Activated T-helper 2 cell treated with anti-CD3 and anti-CD28 coated beads, Interferon-gamma antibody, Interleukin-2, Interleukin-4, amounts not matched to agents 10 μg/mL and 5 μg/mL and 100 μg/mL, durations not matched to agents 14 hours and 24 hours and 36 hours (primary cell): ENCODE measurements around the gene H2BK1. TPM values are rescaled to one million over a fixed set of nuclear protein-coding genes. Genes with fewer than 3 reads are reported as not detected.

ENCODE experiments used
- DNase-seq: peaks from one replicate; pipeline ENCODE4 v3.0.0; 2021; ENCODE audit warnings: low spot score
- H3K27ac Mint-ChIP-seq: one replicate; pipeline ENCODE4 v1.8.0; 2021; ENCODE audit warnings: mixed read lengths
- H3K27me3 Mint-ChIP-seq: one replicate; pipeline ENCODE4 v1.8.0; 2021; ENCODE audit warnings: low read depth, mixed read lengths
- H3K36me3 Mint-ChIP-seq: one replicate; pipeline ENCODE4 v1.8.0; 2021; ENCODE audit warnings: low read depth, mixed read lengths
- H3K4me1 Mint-ChIP-seq: one replicate; pipeline ENCODE4 v1.8.0; 2021; ENCODE audit warnings: low read depth, mixed read lengths
- H3K4me3 Mint-ChIP-seq: one replicate; pipeline ENCODE4 v1.8.0; 2021; ENCODE audit warnings: low read depth, mild to moderate bottlenecking, moderate library complexity, mixed read lengths
- H3K9me3 Mint-ChIP-seq: one replicate; pipeline ENCODE4 v1.8.0; 2021; ENCODE audit warnings: mixed read lengths
- intact Hi-C: fragments of 100-400 bp; cut with micrococcal nuclease; formaldehyde crosslinking; loops from one replicate; pipeline ENCODE4 v1.15.1; 2023
- total RNA-seq: library from RNA; stranded (reverse); gene quantifications from 2 replicates; pipeline ENCODE4 v1.2.3, GENCODE V29; 2022

The H2BK1 gene
- total RNA-seq, 1 donor from 2014 or later = not detected

DNA sequence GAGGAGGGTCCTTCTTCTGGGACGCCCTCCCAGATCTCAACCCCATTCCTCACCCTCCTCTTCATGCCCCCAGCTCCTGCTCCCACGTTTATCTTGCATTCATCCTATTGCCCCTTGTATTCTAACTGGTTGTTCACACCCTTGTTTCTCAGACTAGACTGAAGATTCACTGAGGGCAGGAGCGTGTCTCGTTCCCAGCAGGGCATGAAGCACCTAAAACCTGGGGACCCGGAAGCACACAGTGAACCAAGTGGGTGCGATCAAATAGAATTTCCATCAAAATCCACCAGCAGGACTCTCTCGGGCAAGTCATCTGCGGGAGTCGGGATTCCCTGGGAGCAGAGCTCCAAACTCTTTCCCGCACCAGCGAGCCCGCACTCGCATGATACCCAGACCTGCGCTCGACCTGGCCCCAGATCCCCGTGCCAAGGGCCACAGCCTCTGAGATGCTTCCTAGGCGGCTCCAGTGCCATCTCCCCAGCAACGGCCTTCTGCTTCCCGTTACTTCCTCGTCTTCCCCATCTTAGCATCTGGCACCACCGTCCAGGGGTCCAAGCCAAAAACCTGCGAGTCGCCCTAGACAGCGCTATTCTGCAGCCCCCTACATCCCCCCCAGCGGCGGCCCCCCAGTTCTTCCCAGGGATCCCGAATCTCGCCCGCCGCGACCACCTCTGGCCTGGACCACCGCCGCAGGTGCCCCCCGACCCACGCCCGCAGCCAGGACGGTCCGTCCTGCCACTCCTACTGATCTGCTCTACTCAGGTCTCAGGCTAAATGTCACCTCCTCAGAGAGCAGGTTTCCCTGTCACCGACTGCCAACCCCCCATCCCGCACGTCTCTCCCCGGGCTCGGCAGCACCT lies 36.7 kb downstream of the H2BK1 start:
- Mint-ChIP-seq H3K4me1 (peaks cover 5% of the 10 kb centered on the region), H3K27me3 (peaks cover 43% of the 10 kb centered on the region), H3K27ac (no peak overlapping the region), H3K9me3 (no peaks in the 10 kb centered on the region), H3K4me3 (no peak overlapping the region), H3K36me3 (no peaks in the 10 kb centered on the region)
- no peak for DNase-seq
- intact Hi-C loops = no loop called here

DNA sequence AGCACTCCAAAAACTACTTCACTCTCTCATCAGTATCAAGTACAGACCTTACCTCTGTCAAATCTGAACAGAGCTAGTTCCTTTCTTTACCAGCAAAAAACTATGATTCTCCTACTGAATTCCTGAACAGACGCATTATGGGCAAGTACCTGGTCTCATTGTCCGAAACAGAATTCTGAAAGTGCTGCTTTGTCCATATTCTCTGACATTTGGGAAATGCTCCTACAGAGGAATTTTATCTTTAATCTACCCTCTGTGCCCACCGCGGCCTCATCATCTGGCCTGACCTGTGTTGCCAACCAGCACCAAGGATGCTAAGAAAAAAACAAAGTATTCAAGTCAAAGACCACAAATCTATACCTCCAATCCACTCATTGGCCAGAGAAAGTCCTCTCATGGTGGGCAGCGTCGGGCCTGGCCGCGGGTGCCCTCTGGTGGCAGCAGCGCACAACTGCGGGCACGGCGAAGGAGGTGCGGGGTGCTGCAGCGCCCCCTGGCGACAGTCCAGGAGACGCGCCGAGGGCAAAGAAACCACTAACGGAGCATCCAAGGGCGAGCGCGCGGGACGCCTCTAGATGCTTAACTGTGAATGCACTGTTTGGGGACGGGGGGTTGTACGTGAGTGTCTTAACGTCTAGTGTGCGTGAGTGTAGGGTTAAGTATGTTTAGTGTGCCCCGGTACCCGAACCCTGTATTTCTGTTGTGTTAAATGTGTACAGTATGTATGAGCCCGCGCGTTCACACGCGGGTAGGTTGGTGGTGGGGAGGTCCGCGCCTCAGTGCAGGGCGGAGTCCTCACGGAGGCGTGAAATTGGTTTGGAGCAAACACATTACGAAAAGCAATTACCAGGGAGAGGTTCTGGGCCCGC lies 37.8 kb downstream of the H2BK1 start:
- H3K4me1 Mint-ChIP-seq = peaks cover 9% of the 10 kb centered on the region
- H3K27ac Mint-ChIP-seq = no peak overlapping the region
- DNase-seq = peak; percentile 72
- intact Hi-C loops = loop anchor here (1.0 kb wide), 1 partner anchor 48 kb away; no protein-coding TSS in a partner anchor
- H3K27me3 Mint-ChIP-seq = peaks cover 47% of the 10 kb centered on the region
- H3K36me3 Mint-ChIP-seq = no peaks in the 10 kb centered on the region
- no peaks in the 10 kb centered on the region for H3K9me3 Mint-ChIP-seq
- H3K4me3 Mint-ChIP-seq = no peak overlapping the region

DNA sequence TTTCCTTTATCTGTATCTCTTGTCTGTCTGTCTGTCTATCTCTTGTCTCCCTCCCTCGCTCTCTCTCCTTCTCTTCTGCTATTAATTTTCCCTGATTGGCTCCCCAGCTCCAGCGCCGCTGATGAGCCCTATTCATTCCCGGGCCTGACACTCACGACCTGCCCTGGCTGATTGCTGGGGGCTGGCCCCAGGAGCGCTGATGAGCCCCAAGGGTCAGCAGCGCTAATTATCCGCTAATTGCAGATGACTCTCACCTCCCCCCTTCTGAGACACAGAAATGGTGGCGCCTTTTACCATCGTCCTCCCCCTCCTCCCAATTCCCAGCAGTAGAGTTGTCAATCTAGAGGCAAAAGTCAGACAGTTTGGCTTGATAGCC lies 41.5 kb downstream of the H2BK1 start:
- Mint-ChIP-seq H3K36me3 (no peaks in the 10 kb centered on the region), H3K4me3 (peak overlapping the region; percentile 62), H3K27me3 (peaks cover 39% of the 10 kb centered on the region), H3K27ac (no peak overlapping the region), H3K9me3 (no peaks in the 10 kb centered on the region), H3K4me1 (peaks cover 9% of the 10 kb centered on the region)
- no peak for DNase-seq
- intact Hi-C loops = loop anchor here (5.0 kb wide), 1 partner anchor 79 kb away; the partner anchor contains the start of gene SMARCD3

DNA sequence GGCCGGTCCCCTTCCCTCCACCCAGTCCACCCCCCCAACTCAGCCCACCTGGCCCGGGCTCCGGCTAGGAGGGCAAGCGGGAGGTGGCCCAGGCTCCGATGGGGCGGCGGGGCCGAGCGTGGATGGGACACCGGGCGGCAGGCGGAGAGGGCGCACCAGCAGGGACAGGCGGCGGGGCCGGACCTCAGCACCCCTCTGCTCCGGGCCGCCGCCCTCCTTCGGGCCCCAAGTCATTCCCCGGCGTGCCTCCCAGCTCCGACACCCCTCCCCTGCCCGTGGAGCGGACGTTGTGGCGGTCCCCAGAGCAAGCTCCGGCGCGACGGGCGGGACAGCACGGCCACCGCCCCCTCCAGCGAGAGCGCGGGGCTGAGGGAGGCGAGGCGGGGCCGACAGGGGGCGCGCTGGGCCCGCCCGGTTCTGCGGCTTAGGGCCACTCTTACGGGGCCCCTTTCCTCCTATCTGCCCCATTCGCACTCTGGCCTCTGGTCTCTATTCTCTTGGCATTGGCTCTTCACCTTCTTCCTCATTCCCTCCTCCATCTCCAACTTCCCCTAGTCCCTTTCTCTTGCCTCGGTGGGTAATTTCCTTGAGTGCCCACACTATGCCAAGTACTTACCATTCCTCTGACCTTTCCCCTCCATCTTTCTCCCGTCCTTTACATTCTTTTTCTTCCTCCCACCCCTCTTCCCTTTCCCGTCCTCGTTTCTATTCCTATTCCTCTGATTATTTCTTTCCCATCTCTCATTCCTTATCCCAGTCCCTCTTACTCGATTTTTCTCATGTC lies 42.1 kb downstream of the H2BK1 start:
- Mint-ChIP-seq H3K4me1 (peaks cover 9% of the 10 kb centered on the region), H3K27me3 (peaks cover 39% of the 10 kb centered on the region), H3K27ac (no peak overlapping the region), H3K36me3 (no peaks in the 10 kb centered on the region), H3K4me3 (peak overlapping the region; percentile 62), H3K9me3 (no peaks in the 10 kb centered on the region)
- DNase-seq = peak; percentile 46
- intact Hi-C loops = loop anchor here (5.0 kb wide), 1 partner anchor 79 kb away; the partner anchor contains the start of gene SMARCD3

DNA sequence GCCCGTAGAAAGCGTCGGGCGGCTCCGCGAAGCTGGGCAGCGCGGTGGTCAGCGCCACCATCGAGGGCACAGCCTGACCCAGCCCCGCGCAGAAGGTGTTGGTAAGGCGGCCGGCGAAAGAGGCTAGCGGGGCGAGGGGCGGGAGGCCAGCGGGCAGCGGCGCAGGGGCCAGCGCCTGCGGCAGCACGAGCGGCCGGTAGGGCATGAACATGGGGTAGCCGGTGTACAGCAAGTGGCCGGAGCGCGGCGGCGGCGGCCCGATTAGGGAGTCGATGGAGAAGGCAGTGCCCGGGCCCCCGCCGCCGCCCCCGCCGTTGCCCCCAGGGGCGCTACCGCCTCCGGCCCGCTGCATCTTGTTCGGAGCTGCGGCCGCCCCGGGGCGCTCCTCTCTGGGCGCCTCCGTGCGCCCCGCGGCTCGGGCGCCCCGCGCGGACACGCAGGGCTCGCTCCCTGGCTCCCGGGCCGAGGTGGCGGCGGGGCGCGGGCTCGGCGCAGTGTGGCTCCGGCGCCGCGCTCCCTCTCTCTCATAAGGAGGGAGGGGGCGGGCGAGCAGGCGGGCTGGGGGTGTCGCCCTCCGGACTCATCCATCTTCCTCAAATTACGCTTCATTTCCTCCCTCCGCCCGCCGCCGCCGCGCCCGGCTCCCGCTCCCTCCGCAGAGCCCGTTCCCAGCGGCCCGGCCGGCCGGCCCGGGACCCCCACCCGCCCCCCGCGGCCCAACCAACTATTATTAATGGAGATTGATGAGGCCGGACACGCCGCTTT lies 42.9 kb downstream of the H2BK1 start, which contains the start of gene GBX1:
TSS of gene GBX1 (minus strand) at position 498 of the 765 bp plus-strand sequence. CDS start at position 352, 146 bp downstream.
- Mint-ChIP-seq H3K4me1 (peaks cover 8% of the 10 kb centered on the region), H3K36me3 (no peaks in the 10 kb centered on the region), H3K27me3 (peaks cover 34% of the 10 kb centered on the region), H3K4me3 (peak within 1 kb of the TSS; percentile 62), H3K9me3 (no peaks in the 10 kb centered on the region), H3K27ac (no peak within 1 kb of the TSS)
- intact Hi-C loops = loop anchor here (5.0 kb wide), 1 partner anchor 80 kb away; the partner anchor contains the start of gene SMARCD3
- no peak for DNase-seq

DNA sequence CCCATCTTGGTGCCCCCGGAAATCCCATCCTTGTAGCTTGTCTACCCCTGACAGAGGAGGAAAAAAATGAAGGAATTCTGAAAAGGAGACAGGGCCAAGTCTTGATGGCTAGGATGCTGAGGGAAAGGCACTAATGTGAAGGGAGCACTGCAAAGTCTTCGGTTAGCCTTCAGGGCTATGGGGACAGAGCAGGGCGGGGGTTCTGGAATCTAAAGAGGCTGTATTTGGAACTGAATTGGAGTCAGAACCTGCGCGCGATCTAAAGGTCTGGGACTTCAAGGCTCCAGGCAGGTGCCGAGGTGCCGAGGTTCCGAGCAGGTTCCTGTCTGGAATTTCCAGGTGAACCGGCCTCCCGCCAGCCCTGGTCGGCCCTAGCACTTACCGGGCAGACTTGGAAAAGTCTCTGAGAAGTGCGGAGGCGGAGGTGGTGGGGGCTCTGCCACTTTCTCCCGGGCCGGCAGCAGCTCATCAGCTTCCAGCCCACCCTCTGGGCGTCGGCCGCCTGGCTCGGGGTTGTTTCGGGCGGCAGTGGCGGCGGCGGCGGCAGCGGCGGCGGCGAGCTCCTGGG lies 43.6 kb downstream of the H2BK1 start:
- no peaks in the 10 kb centered on the region for H3K9me3 Mint-ChIP-seq
- DNase-seq = no peak
- no peaks in the 10 kb centered on the region for H3K36me3 Mint-ChIP-seq
- no peak overlapping the region for H3K4me3 Mint-ChIP-seq
- intact Hi-C loops = loop anchor here (5.0 kb wide), 1 partner anchor 81 kb away; the partner anchor contains the start of gene SMARCD3
- no peak overlapping the region for H3K27ac Mint-ChIP-seq
- H3K27me3 Mint-ChIP-seq = peaks cover 28% of the 10 kb centered on the region
- peaks cover 5% of the 10 kb centered on the region for H3K4me1 Mint-ChIP-seq

DNA sequence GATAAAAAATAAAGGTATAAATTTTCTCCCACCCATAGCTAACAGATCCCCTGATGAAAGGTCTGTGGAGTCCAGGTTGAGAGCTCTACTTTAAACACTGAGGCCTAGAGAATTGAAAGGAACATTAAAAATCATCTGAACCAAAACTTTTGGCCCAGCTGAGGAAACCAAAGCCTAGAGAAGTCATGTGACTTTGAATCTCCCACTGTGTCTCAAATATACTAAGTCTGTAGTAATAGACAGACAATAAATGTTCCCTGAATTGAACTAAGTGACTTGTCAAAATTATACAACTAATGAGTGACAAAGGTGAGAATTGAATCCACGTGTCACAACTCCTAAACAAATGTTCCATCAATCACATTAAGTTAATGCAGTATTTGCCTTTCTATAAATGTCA lies 48.5 kb downstream of the H2BK1 start:
- H3K27ac Mint-ChIP-seq = no peak overlapping the region
- H3K4me1 Mint-ChIP-seq = no peaks in the 10 kb centered on the region
- H3K27me3 Mint-ChIP-seq = peaks cover 13% of the 10 kb centered on the region
- no peaks in the 10 kb centered on the region for H3K36me3 Mint-ChIP-seq
- H3K9me3 Mint-ChIP-seq = no peaks in the 10 kb centered on the region
- intact Hi-C loops = no loop called here
- DNase-seq = no peak
- H3K4me3 Mint-ChIP-seq = no peak overlapping the region

Other genes starting within 250 kb of the H2BK1 start
- 0.30 and 0.41 TPM in 2 replicates for gene KCNH2, start 232.2 kb downstream of the H2BK1 start, total RNA-seq
- gene NOS3, start 219.5 kb downstream of the H2BK1 start, total RNA-seq = 9.8 TPM in 2 replicates
- gene ATG9B, start 186.0 kb downstream of the H2BK1 start, total RNA-seq = 5.0 and 6.4 TPM in 2 replicates
- 59.5 and 59.6 TPM in 2 replicates for gene ABCB8, start 182.0 kb downstream of the H2BK1 start, total RNA-seq
- gene ASIC3, start 162.0 kb downstream of the H2BK1 start, total RNA-seq = 3.3 and 4.0 TPM in 2 replicates
- gene CDK5, start 152.6 kb downstream of the H2BK1 start, total RNA-seq = 24.1 and 25.7 TPM in 2 replicates
- gene SLC4A2, start 150.9 kb downstream of the H2BK1 start, total RNA-seq = 106 and 109 TPM in 2 replicates
- 83.2 and 85.2 TPM in 2 replicates for gene FASTK, start 129.7 kb downstream of the H2BK1 start, total RNA-seq
- gene TMUB1, start 127.0 kb downstream of the H2BK1 start, total RNA-seq = 57.4 and 60.8 TPM in 2 replicates
- gene AGAP3, start 124.0 kb downstream of the H2BK1 start, total RNA-seq = 62.5 and 64.4 TPM in 2 replicates
- gene GBX1, start 42.8 kb downstream of the H2BK1 start, total RNA-seq = not detected in 2 replicates
- not detected in 2 replicates for gene ASB10, start 23.2 kb downstream of the H2BK1 start, total RNA-seq
- gene ABCF2, start 16.7 kb upstream of the H2BK1 start, total RNA-seq = 63.4 and 69.2 TPM in 2 replicates
- gene CHPF2, start 22.0 kb upstream of the H2BK1 start, total RNA-seq = 43.8 and 46.0 TPM in 2 replicates
- gene SMARCD3, start 38.2 kb upstream of the H2BK1 start, total RNA-seq = 2.9 and 3.3 TPM in 2 replicates
- 49.2 and 57.0 TPM in 2 replicates for gene NUB1, start 131.3 kb upstream of the H2BK1 start, total RNA-seq
- gene WDR86, start 199.6 kb upstream of the H2BK1 start, total RNA-seq = not detected in 2 replicates
- not detected in 2 replicates for gene CRYGN, start 229.7 kb upstream of the H2BK1 start, total RNA-seq